Mammary epithelial cell (primary cell): ENCODE results near the gene CFAP251.

Source experiments
- EZH2 ChIP-seq: IDR thresholded peaks from 2 replicates; pipeline ENCODE4 v1.6.1; 2012; ENCODE audit warnings: low read length, inconsistent platforms, borderline replicate concordance
- TF ChIP-seq, protein P1 (sequence below), 2 donors: IDR thresholded peaks in 1 of 2; conservative IDR thresholded peaks in 1 of 2; 2 replicates each; pipeline ENCODE4 v1.5.1; 2011 to 2012; ENCODE audit warnings: inconsistent platforms in 2 of 2, low read length in 2 of 2, mild to moderate bottlenecking in 2 of 2, control low read depth in 1 of 2, low read depth in 1 of 2; ENCODE audit not compliant: insufficient read depth in 1 of 2; ENCODE audit errors: extremely low read depth in 1 of 2

DNA sequence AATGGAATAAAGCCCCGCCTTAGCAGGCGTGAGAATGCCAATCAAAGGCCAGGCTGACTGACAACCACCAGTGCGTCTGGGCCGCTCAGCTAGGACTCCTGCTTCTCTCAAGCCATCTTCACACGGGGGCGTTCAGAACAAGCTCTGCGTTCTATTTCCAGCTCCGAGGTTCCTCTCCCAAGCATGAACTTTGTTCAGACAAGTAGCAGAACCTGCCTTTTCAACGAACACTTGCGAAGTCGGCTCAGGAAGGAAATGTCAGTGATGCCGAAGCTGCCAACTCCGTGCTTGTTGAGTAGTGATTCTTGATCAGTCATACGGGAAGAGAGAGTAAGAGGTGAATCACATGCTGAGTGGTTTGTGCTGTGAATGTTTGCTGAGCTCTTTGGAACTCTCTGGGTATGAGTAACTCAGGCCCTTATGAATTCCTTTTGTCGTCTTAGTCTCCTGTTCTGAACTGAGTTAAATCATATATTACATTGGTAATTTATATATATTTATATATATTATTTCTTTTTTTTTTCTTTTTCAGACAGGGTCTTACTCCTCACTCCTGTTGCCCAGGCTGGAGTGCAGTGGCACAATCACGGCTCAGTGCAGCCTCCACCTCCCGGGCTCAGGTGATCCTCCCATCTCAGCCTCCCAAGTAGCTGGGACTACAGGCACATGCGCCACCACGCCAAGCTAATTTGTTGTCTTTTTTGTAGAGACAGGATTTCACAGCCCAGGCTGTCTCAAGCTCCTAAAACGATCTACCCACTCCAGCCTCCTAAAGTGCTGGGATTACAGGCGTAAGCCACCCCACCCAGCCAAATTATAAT, 73.9 kb downstream of the CFAP251 start:
- TF ChIP-seq, protein P1, sequence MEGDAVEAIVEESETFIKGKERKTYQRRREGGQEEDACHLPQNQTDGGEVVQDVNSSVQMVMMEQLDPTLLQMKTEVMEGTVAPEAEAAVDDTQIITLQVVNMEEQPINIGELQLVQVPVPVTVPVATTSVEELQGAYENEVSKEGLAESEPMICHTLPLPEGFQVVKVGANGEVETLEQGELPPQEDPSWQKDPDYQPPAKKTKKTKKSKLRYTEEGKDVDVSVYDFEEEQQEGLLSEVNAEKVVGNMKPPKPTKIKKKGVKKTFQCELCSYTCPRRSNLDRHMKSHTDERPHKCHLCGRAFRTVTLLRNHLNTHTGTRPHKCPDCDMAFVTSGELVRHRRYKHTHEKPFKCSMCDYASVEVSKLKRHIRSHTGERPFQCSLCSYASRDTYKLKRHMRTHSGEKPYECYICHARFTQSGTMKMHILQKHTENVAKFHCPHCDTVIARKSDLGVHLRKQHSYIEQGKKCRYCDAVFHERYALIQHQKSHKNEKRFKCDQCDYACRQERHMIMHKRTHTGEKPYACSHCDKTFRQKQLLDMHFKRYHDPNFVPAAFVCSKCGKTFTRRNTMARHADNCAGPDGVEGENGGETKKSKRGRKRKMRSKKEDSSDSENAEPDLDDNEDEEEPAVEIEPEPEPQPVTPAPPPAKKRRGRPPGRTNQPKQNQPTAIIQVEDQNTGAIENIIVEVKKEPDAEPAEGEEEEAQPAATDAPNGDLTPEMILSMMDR (conservative IDR thresholded peaks at IDR 0.05 in 1 of 2, IDR thresholded peaks at IDR 0.05 in 1 of 2; ENCODE audit: extremely low read depth in 1 of 2, insufficient read depth in 1 of 2, low read depth in 1 of 2, low read length in 2 of 2), result no peak
- TF ChIP-seq EZH2, result no peak
